Activated CD8-positive, alpha-beta memory T cell treated with anti-CD3 and anti-CD28 coated beads, Interleukin-2, amount 50 U/mL, for 1 hour (primary cell): Measurements from ENCODE around the gene ZRANB1.

ENCODE experiments used
- DNase-seq: peaks from one replicate; pipeline ENCODE4 v3.0.0-alpha.2; 2020; ENCODE audit errors: extremely low read depth

Gene ZRANB1

GRCh38 chr10:124993736-124994451 is 52.0 kb downstream of the ZRANB1 start:
- DNase-seq, result no peak

GRCh38 chr10:124994573-124995473 is 52.9 kb downstream of the ZRANB1 start:
- DNase-seq, result no peak

GRCh38 chr10:124995605-124996004 is 53.7 kb downstream of the ZRANB1 start:
- DNase-seq, result no peak

DNA sequence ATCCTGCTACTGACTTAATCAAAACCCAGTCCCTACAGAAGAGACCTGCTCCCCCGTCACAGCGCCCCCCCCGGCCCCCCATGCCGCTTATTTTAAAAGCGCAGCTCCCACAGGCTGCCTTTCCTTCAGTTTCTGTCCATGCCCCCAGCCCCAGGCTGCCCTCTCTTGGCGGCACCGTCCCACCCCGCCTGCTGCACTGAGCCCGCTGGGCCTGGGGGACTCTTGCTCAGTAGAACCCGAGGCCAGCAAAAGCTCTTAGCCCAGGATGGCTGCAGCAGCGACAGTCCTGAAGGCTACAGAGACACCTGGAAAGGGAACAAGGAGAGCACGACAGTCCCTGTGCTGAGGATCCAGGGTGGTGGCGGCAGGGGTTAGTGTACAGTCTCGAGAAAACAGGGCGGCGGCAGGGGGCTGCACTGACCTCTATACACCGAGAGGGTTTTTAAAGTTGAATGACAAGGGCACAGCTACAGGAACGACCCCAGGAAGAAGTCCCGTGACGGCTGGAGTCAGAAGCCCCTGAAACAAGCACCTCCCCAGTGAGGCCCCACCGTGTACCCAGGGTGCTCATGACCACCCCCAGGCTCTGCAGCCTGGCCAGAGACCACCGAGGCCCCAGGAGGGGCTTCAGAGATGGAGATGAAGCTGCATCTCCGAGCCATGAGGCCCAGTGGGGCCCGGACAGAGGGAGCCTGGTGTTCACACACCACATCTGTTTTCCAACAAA is 54.4 kb downstream of the ZRANB1 start:
- DNase-seq, result no peak

GRCh38 chr10:124996854-124997215 is 54.9 kb downstream of the ZRANB1 start:
- DNase-seq, result no peak

- no peak for DNase-seq
These were observed 55.4 kb downstream of the ZRANB1 start for GRCh38 chr10:124997306-124997705.

DNA sequence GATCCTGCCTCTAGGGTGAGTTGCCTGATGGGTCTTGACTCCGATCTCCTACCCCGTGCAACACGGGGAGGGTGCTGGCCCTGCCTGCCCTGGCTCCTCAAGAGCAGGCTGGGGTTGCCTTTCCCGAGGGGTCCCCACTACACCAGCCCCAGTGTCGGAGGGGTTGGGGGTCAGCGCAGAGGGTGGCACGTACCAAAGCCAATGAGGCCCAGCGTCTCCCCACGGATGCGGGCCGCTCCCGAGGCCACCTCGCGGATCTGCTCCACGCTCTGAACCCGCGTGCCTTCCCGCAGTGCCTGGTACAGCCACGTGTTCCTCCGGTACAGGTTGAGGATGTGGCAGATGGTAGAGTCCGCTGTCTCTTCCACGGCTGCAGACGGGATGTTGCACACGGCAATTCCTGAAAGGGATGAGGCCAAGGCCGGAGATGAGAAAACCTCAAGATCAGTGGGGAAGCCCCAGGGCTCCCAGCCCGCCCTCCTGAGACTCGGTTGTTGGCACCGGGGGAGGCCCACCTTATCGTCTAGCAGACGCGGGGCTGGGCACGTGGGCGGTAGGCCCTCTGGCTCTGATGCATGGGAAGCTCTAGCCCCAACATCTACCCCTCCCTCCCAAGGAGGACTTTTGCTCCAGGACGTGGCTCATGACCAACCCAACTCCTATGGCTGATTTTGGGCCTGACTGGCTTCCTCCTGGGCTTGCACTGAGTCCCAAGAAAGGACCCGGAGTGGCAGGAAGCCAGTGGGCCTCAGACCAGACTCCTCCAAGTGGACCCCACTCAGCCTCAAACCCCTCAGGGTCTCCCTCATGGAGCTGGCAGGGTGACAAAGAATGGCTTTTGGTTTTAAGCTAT is 56.1 kb downstream of the ZRANB1 start:
- DNase-seq, result no peak

GRCh38 chr10:124998624-124999291 is 56.8 kb downstream of the ZRANB1 start:
- DNase-seq, result no peak

GRCh38 chr10:124999433-125000365 is 57.8 kb downstream of the ZRANB1 start:
- no peak for DNase-seq

GRCh38 chr10:125000366-125001312 is 58.7 kb downstream of the ZRANB1 start:
- no peak for DNase-seq

DNA sequence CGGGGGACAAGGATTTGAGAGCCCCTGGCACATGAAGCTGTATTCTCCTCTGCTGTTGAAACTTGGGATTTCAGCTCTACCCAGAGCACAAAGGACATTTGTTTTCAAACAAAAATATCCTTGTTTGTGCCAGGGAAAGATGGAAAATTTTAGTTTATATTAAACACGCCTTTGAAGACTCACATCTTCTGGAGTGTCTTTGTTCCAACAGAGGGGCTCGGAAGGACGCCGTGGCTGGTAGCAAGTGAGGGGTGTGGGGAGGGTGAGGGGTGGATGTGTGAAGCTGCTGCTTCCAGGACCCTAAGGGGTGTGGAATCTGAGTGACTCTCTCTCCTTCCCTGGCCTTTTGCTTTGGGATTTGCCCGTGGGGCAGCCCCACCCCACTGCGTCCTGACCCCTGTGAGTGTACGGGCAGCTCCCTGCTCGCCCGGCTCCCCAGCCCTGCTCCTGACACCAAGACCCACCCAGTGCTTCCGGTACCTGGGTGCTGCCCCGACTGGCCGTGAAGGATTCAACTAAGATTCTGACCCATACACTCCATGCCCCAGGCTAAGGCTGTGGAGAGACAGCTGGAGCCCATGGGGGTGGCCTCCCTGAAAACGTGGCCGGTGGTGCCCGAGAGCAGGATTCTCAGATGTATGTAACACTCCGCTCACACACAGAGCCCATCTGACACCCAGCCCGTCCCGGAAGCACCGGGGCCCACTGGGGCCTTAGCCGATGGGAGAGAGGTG is 59.6 kb downstream of the ZRANB1 start:
- DNase-seq, result no peak

DNA sequence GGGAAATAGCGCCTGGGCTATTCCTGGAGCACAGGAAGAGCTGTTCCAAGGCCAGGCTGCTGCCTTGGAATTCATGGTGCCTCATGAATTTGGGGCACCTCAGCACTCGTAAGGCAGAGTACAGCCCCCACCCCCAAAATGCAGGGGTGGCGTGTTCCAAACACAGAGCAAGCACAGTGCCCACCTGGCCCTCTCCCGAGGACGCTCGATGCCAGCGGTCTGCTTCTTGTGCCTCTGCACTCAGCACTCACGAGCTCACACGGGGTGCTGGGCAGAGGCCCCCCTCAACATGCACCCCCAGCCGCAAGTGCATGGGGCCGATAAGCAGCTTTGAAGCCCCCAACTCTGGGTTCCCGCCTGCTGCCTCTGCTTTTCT is 60.1 kb downstream of the ZRANB1 start:
- DNase-seq, result no peak

DNA sequence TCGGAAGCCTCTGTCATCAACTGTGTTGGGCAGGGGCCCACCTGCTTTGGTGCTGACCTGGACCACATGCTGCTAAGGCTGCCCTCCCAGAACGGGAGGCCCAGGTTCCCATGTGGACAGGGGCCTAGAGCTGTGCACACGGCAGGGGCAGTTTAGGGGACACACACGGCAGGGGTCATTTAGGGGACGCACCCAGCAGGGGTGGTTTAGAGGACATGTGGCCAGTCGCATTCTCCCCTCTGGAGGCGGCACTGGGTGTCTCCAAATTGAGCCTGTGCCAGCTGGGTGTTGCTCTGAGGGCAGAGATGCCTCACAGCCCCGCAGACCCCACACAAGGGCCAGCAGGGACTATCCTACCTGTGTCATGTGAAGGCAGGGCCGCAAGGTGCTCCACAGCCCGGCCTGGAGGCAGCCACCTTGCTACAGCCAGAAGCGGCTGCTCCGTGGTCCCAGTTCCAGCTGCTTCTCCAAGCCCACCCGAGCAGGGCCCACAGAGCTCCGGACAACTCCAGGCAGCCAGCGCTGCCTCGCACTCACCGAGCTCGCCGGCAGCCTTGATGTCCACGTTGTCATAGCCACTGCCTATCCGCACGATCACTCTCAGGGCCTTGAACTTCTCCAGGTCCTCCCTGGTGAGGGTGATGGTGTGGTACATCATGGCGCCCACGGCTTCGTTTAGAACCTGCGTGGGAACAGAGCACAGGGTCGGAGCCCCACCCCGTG is 60.7 kb downstream of the ZRANB1 start:
- DNase-seq, result no peak

GRCh38 chr10:125003146-125003900 is 61.4 kb downstream of the ZRANB1 start:
- no peak for DNase-seq

DNA sequence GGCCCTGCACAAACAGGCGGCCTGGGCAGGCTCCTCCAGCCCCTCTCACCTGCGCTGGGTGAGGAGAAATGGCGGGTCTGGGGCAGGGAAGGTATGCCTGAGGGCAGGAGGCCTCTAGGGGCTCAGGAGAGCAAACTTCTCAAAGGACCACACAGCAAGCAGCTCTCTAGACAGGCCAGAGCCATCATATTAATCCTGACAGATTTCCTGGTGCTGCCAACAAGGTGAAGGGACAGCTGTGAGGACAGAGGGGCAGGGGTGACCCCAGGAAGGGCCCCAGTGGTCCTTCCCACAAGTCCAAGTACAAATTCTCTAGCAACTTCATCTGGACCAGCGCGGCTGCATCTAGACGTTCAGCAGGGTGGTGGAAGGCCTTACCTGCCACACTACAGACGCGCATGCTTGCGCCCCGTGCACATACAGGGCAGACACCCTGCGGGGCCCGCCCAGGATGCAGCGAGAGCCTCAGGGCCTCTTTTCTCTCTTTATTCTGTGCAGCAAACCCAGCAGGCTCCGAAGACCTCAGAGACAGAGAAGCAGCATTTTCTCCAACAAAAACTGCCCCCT is 62.1 kb downstream of the ZRANB1 start:
- DNase-seq, result no peak

GRCh38 chr10:125004571-125005311 is 62.8 kb downstream of the ZRANB1 start:
- no peak for DNase-seq
